Esophagus squamous epithelium (tissue), 4 donors: Measurements from ENCODE around the gene MAP7D1.

Source experiments
- CTCF ChIP-seq, 6 experiments: fragments of 450-650 bp in 4 of 6; fragments of 200-600 bp in 2 of 6; sonication (generic) in 2 of 6; IDR thresholded peaks; one replicate each; pipeline ENCODE4 v1.5.1; 2016 to 2019; ENCODE audit warnings: antibody characterized with exemption in 6 of 6, mild to moderate bottlenecking in 4 of 6, moderate library complexity in 4 of 6
- POLR2A ChIP-seq, 4 donors: fragments of 450-650 bp; IDR thresholded peaks; one replicate each; pipeline ENCODE4 v1.6.1; 2017; ENCODE audit warnings: antibody characterized with exemption in 4 of 4, mild to moderate bottlenecking in 4 of 4, moderate library complexity in 3 of 4

GRCh38 chr1:36175137-36176095 lies 19.5 kb downstream of the MAP7D1 start:
- no peak for TF ChIP-seq CTCF (IDR thresholded peaks at IDR 0.05)
- no peak for TF ChIP-seq POLR2A (IDR thresholded peaks at IDR 0.05)
